Stomach (tissue), 9 donors: ENCODE measurements around the gene PANK2. TPM values are rescaled to one million over a fixed set of nuclear protein-coding genes. Genes with fewer than 3 reads are reported as not detected.

Source experiments
- DNase-seq, 2 donors: peaks; one replicate each; pipeline versions ENCODE4 v3.0.0 to v3.0.0-alpha.2; 2013 to 2019
- H3K27ac ChIP-seq, 5 donors: fragments of 200-600 bp in 4 of 5; sonication (generic) in 4 of 5; one replicate each; pipeline ENCODE4 v1.5.1; 2013 to 2019; ENCODE audit warnings: mild to moderate bottlenecking in 1 of 5, moderate library complexity in 1 of 5
- H3K27me3 ChIP-seq, 3 donors: fragments of 200-600 bp; sonication (generic); one replicate each; pipeline ENCODE4 v1.5.1; 2017 to 2019; ENCODE audit warnings: mixed run types in 1 of 3
- H3K36me3 ChIP-seq, 4 donors: fragments of 200-600 bp; sonication (generic); 1 replicate in 3 of 4; 2 replicates in 1 of 4; pipeline ENCODE4 v1.5.1; 2016 to 2019
- H3K4me1 ChIP-seq, 4 donors: fragments of 200-600 bp; sonication (generic); one replicate each; pipeline ENCODE4 v1.5.1; 2016 to 2019
- H3K4me3 ChIP-seq, 4 donors: fragments of 200-600 bp; sonication (generic) in 3 of 4; one replicate each; pipeline ENCODE4 v1.5.1; 2016 to 2019; ENCODE audit warnings: mild to moderate bottlenecking in 1 of 4
- H3K9me3 ChIP-seq, 4 donors: fragments of 200-600 bp; sonication (generic); one replicate each; pipeline ENCODE4 v1.5.1; 2016 to 2019
- EP300 ChIP-seq: sonication (generic); formaldehyde crosslinking; IDR thresholded peaks from one replicate; pipeline ENCODE4 v1.6.1; 2017; ENCODE audit warnings: antibody characterized with exemption
- POLR2A ChIP-seq, 4 donors: fragments of 450-650 bp; IDR thresholded peaks; one replicate each; pipeline ENCODE4 v1.6.1; 2016; ENCODE audit warnings: antibody characterized with exemption in 4 of 4, control low read depth in 2 of 4, mild to moderate bottlenecking in 1 of 4, moderate library complexity in 1 of 4
- POLR2AphosphoS5 ChIP-seq, 3 donors: sonication (generic); formaldehyde crosslinking; IDR thresholded peaks; one replicate each; pipeline ENCODE4 v1.6.1; 2016; ENCODE audit warnings: antibody characterized with exemption in 3 of 3
- WGBS, 5 donors: extraction: QIAGEN DNeasy Blood & Tissue Kit in 3 of 5; methylation state at CpG; one replicate each; pipeline versions ENCODE4 v1.1.5 to v1.1.7; 2013 to 2018; 5-methylcytosine and 5-hydroxymethylcytosine counted together
- intact Hi-C: fragments of 100-400 bp; cut with DNase I; formaldehyde crosslinking; loops from one replicate; pipeline ENCODE4 v1.15.1; 2023; ENCODE audit warnings: low total_unique reads
- polyA plus RNA-seq, 3 donors: library from polyadenylated mRNA; stranded (reverse); fragments of 200-250 nt; gene quantifications; one replicate each; pipeline ENCODE4 v1.2.3, GENCODE V29; 2013
- total RNA-seq, 5 donors: library from RNA; depleted of rRNA; stranded (reverse); fragments of >200 nt; gene quantifications; one replicate each; pipeline versions ENCODE4 v1.1.0 to v1.2.3, GENCODE V29; 2014 to 2016
- TF ChIP-seq, protein P1 (sequence below), 7 experiments: fragments of 450-650 bp in 4 of 7; fragments of 200-600 bp in 3 of 7; sonication (generic) in 3 of 7; IDR thresholded peaks; one replicate each; pipeline ENCODE4 v1.5.1; 2016 to 2019; ENCODE audit warnings: antibody characterized with exemption in 7 of 7, control low read depth in 2 of 7, mild to moderate bottlenecking in 1 of 7
- donor health status: healthy with polysubstance abuse.
- donor health status: Bipolar disorder and iron deficiency.
- donor health status: healthy.

PANK2 gene
- total and polyA plus RNA-seq, 8 donors = 8.8 to 68.4 (median 26.8) TPM

DNA sequence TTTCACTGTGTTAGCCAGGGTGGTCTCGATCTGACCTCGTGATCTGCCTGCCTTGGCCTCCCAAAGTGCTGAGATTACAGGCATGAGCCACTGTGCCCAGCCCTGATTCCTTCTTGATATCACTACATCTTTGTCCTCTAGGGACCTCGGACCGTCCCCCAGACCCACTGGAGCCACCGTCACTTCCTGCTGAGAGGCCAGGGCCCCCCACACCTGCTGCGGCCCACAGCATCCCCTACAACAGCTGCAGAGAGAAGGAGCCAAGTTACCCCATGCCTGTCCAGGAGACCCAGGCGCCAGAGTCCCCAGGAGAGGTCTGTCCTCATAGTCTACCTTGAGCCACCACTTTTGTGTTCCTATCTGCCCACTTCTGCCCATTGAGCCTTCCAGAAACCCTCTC lies 28.0 kb upstream of the PANK2 start:
- Histone ChIP-seq H3K9me3 (no peaks in the 10 kb centered on the region), H3K4me1 (no peaks in the 10 kb centered on the region), H3K27ac (no peak overlapping the region), H3K36me3 (peaks cover 92 to 100% (median 100%) of the 10 kb centered on the region in 4 donors), H3K27me3 (no peaks in the 10 kb centered on the region), H3K4me3 (no peak overlapping the region)
- intact Hi-C loops = no loop called here
- no peak for DNase-seq
- TF ChIP-seq POLR2AphosphoS5 (IDR thresholded peaks at IDR 0.05) (no peak), POLR2A (IDR thresholded peaks at IDR 0.05) (no peak), EP300 (no peak)
- TF ChIP-seq, protein P1, sequence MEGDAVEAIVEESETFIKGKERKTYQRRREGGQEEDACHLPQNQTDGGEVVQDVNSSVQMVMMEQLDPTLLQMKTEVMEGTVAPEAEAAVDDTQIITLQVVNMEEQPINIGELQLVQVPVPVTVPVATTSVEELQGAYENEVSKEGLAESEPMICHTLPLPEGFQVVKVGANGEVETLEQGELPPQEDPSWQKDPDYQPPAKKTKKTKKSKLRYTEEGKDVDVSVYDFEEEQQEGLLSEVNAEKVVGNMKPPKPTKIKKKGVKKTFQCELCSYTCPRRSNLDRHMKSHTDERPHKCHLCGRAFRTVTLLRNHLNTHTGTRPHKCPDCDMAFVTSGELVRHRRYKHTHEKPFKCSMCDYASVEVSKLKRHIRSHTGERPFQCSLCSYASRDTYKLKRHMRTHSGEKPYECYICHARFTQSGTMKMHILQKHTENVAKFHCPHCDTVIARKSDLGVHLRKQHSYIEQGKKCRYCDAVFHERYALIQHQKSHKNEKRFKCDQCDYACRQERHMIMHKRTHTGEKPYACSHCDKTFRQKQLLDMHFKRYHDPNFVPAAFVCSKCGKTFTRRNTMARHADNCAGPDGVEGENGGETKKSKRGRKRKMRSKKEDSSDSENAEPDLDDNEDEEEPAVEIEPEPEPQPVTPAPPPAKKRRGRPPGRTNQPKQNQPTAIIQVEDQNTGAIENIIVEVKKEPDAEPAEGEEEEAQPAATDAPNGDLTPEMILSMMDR (IDR thresholded peaks at IDR 0.05) = no peak
- 94 to 97% (median 97%) methylated on average over 6 to 7 of the region's 7 CpGs for WGBS, 5 donors

DNA sequence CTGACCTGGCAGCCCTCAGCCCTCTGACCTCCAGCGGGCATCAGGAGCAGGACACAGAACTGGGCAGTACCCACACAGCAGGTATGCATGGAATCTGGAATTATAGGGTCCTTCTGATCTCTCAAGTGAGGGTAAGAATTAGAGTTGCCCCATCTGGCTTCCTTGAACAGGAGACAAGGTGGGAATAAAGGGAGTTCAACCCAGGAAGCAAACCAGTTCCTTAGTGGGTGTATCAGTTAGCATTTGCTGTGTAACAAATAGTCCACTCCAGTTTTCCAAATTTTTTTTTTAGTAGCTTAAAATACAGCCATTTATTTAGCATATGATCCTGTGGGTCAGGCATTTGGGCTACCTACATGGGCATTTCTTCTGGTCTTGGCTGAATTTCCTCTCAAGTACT lies 26.9 kb upstream of the PANK2 start:
- H3K27me3 ChIP-seq = no peaks in the 10 kb centered on the region
- no peak overlapping the region for H3K27ac ChIP-seq
- H3K36me3 ChIP-seq = peaks cover 88 to 100% (median 100%) of the 10 kb centered on the region in 4 donors
- H3K4me3 ChIP-seq = no peak overlapping the region
- no peaks in the 10 kb centered on the region for H3K4me1 ChIP-seq
- TF ChIP-seq EP300 (no peak), POLR2AphosphoS5 (IDR thresholded peaks at IDR 0.05) (no peak), POLR2A (IDR thresholded peaks at IDR 0.05) (no peak)
- TF ChIP-seq, protein P1 (IDR thresholded peaks at IDR 0.05) = no peak
- intact Hi-C loops = no loop called here
- H3K9me3 ChIP-seq = no peaks in the 10 kb centered on the region
- WGBS, 5 donors = 91 to 100% (median 100%) methylated on average over 1 of the region's 1 CpG; no CpG with 5 or more reads in 1 of the 5 donors
- DNase-seq = no peak

DNA sequence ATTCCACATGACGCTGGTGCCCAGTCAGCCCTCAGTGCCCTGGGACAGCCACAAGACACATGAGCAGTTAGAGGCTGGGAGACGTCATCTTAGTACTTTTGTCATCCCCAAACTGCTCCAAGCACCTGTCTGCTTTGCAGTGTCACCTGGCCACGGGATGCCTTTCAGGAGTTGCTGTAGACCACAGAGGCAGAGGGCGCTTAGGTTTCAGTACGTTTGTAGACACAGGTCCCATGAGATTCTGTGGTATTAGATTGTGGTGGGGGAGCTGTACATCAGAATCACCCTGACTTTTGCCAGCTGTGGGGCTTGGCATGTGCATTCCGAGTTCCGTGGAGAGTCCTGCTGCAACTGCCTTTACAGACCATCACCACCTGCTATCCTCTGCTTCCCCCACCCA lies 25.9 kb upstream of the PANK2 start:
- no peak overlapping the region for H3K27ac ChIP-seq
- no peak for TF ChIP-seq POLR2A (IDR thresholded peaks at IDR 0.05)
- TF ChIP-seq EP300 = no peak
- TF ChIP-seq POLR2AphosphoS5 (IDR thresholded peaks at IDR 0.05) = no peak
- TF ChIP-seq, protein P1 (IDR thresholded peaks at IDR 0.05) = no peak
- H3K27me3 ChIP-seq = no peaks in the 10 kb centered on the region
- intact Hi-C loops = no loop called here
- WGBS, 5 donors = 80 to 95% (median 90%) methylated on average over 7 of the region's 7 CpGs
- peaks cover 79 to 100% (median 99%) of the 10 kb centered on the region in 4 donors for H3K36me3 ChIP-seq
- H3K4me1 ChIP-seq = no peaks in the 10 kb centered on the region
- no peak for DNase-seq
- H3K9me3 ChIP-seq = no peaks in the 10 kb centered on the region
- no peak overlapping the region for H3K4me3 ChIP-seq

DNA sequence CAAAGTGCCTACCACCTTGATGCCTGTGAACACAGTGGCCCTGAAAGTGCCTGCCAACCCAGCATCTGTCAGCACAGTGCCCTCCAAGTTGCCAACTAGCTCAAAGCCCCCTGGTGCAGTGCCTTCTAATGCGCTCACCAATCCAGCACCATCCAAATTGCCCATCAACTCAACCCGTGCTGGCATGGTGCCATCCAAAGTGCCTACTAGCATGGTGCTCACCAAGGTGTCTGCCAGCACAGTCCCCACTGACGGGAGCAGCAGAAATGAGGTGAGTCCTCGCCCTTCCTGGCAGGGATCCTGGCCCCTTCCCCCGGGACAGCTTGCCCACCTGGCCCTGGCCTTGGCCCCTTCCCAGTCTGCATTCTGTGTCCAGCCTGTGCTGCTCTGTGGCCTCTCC lies 24.7 kb upstream of the PANK2 start:
- TF ChIP-seq POLR2AphosphoS5 (IDR thresholded peaks at IDR 0.05) (no peak), POLR2A (IDR thresholded peaks at IDR 0.05) (no peak), EP300 (no peak)
- TF ChIP-seq, protein P1 (IDR thresholded peaks at IDR 0.05) = no peak
- H3K4me1 ChIP-seq = no peaks in the 10 kb centered on the region
- H3K4me3 ChIP-seq = no peak overlapping the region
- H3K9me3 ChIP-seq = no peaks in the 10 kb centered on the region
- 79 to 86% (median 83%) methylated on average over 5 of the region's 5 CpGs for WGBS, 5 donors
- H3K27me3 ChIP-seq = no peaks in the 10 kb centered on the region
- intact Hi-C loops = no loop called here
- no peak for DNase-seq
- H3K27ac ChIP-seq = no peak overlapping the region
- H3K36me3 ChIP-seq = peaks cover 67 to 99% (median 98%) of the 10 kb centered on the region in 4 donors
